H1 (cell line): ENCODE data around the gene FNDC5. TPM values are rescaled to one million over a fixed set of nuclear protein-coding genes. Genes with fewer than 3 reads are reported as not detected.

Experiments used
- CTCF ChIA-PET: fragments of 300-600 bp; sonication (Branson Sonifier 250); formaldehyde crosslinking; loops from one replicate; lab custom pipeline; 2021; ENCODE audit not compliant: partially characterized antibody; lab: Charles Lee
- POLR2A ChIA-PET: fragments of 300-600 bp; sonication (Branson Sonifier 250); formaldehyde crosslinking; loops from one replicate; lab custom pipeline; 2021; ENCODE audit warnings: inconsistent platforms; ENCODE audit not compliant: partially characterized antibody; lab: Charles Lee
- DNase-seq, 2 experiments: peaks; one replicate each; pipeline versions ENCODE4 v3.0.0 to v3.0.0-alpha.2; 2010 to 2022; ENCODE audit warnings: low spot score in 2 of 2, low read depth in 1 of 2, mixed read lengths in 1 of 2
- FAIRE-seq: peaks from 2 replicates; lab custom pipeline; 2011; peaks lifted over from hg19 to GRCh38; lab: Jason Lieb, UNC
- H2AFZ ChIP-seq: 2 replicates; pipeline ENCODE4 v1.8.1; 2012; ENCODE audit warnings: low read length, inconsistent platforms
- H2AK5ac ChIP-seq: 2 replicates; pipeline ENCODE4 v1.6.1; 2013; ENCODE audit warnings: low read depth, low read length
- H2BK120ac ChIP-seq: replicated peaks from 2 replicates; pipeline ENCODE3; 2013; ENCODE audit warnings: low read depth, low read length, inconsistent platforms
- H2BK12ac ChIP-seq: 2 replicates; pipeline ENCODE4 v1.6.1; 2013; ENCODE audit warnings: low read depth, low read length
- H2BK15ac ChIP-seq: 2 replicates; pipeline ENCODE4 v1.6.1; 2013; ENCODE audit warnings: low read length
- H2BK20ac ChIP-seq: 2 replicates; pipeline ENCODE4 v1.6.1; 2013; ENCODE audit warnings: low read length
- H2BK5ac ChIP-seq: 2 replicates; pipeline ENCODE4 v1.6.1; 2013; ENCODE audit warnings: low read depth, low read length
- H3K14ac ChIP-seq: 2 replicates; pipeline ENCODE4 v1.6.1; 2013; ENCODE audit warnings: inconsistent platforms; ENCODE audit not compliant: insufficient read length
- H3K18ac ChIP-seq: 2 replicates; pipeline ENCODE4 v1.6.1; 2013; ENCODE audit warnings: low read length; ENCODE audit errors: extremely low read depth
- H3K23ac ChIP-seq: 2 replicates; pipeline ENCODE4 v1.6.1; 2013; ENCODE audit warnings: inconsistent platforms; ENCODE audit not compliant: insufficient read length
- H3K23me2 ChIP-seq: 2 replicates; pipeline ENCODE4 v1.6.1; 2013; ENCODE audit warnings: low read depth, low read length
- H3K27ac ChIP-seq: 2 replicates; pipeline ENCODE4 v1.6.1; 2011; ENCODE audit warnings: low read depth, low read length, inconsistent platforms
- H3K27me3 ChIP-seq, 4 experiments: replicated peaks in 1 of 4; 1 replicate in 1 of 4; 2 replicates in 3 of 4; pipeline versions ENCODE4 v1.6.1 to v1.8.1; 2011 to 2013; ENCODE audit warnings: low read length in 3 of 4, mild to moderate bottlenecking in 3 of 4, inconsistent platforms in 2 of 4, mixed read lengths in 2 of 4, moderate library complexity in 1 of 4; ENCODE audit not compliant: control insufficient read depth in 3 of 4, insufficient read depth in 3 of 4; ENCODE audit errors: extremely low read depth in 1 of 4
- H3K36me3 ChIP-seq, 4 experiments: 2 replicates each; pipeline versions ENCODE4 v1.6.1 to v1.8.1; 2011 to 2013; ENCODE audit warnings: mild to moderate bottlenecking in 4 of 4, low read length in 3 of 4, moderate library complexity in 2 of 4, control low read depth in 1 of 4, inconsistent platforms in 1 of 4; ENCODE audit not compliant: insufficient read depth in 4 of 4, control insufficient read depth in 2 of 4
- H3K4ac ChIP-seq: replicated peaks from 2 replicates; pipeline ENCODE3; 2013; ENCODE audit warnings: low read length, low read depth, mixed read lengths, inconsistent platforms; ENCODE audit not compliant: insufficient read length
- H3K4me1 ChIP-seq, 4 experiments: replicated peaks in 1 of 4; 1 replicate in 1 of 4; 2 replicates in 3 of 4; pipeline versions ENCODE4 v1.6.1 to v1.8.1; 2011 to 2013; ENCODE audit warnings: low read length in 3 of 4, inconsistent platforms in 2 of 4, mixed read lengths in 1 of 4; ENCODE audit not compliant: insufficient read depth in 4 of 4, control insufficient read depth in 3 of 4
- H3K4me2 ChIP-seq, 2 experiments: 2 replicates each; pipeline versions ENCODE4 v1.6.1 to v1.8.1; 2011 to 2013; ENCODE audit warnings: low read depth in 2 of 2, low read length in 2 of 2, control low read depth in 1 of 2, inconsistent platforms in 1 of 2, mild to moderate bottlenecking in 1 of 2; ENCODE audit not compliant: insufficient read depth in 1 of 2
- H3K4me3 ChIP-seq, 4 experiments: fragments of 200-600, 300-600 bp in 1 of 4; sonication (generic), shearing (Covaris generic), sonication (Bioruptor Twin) in 1 of 4; 2 replicates each; pipeline versions ENCODE4 v1.5.1 to v1.8.1; 2011 to 2016; ENCODE audit warnings: low read length in 4 of 4, low read depth in 3 of 4, control low read depth in 2 of 4, inconsistent platforms in 2 of 4, mild to moderate bottlenecking in 2 of 4, mixed read lengths in 1 of 4, moderate library complexity in 1 of 4; ENCODE audit not compliant: insufficient read depth in 2 of 4; ENCODE audit errors: extremely low read depth in 1 of 4
- H3K56ac ChIP-seq: replicated peaks from 2 replicates; pipeline ENCODE3; 2013; ENCODE audit warnings: low read depth, mild to moderate bottlenecking, mixed read lengths, low read length, inconsistent platforms; ENCODE audit not compliant: insufficient read length
- H3K79me1 ChIP-seq: 2 replicates; pipeline ENCODE4 v1.6.1; 2013; ENCODE audit warnings: low read depth, low read length, control low read depth
- H3K79me2 ChIP-seq, 2 experiments: 2 replicates each; pipeline versions ENCODE4 v1.6.1 to v1.8.1; 2012 to 2013; ENCODE audit warnings: low read length in 2 of 2, mild to moderate bottlenecking in 2 of 2, inconsistent platforms in 1 of 2; ENCODE audit not compliant: insufficient read depth in 2 of 2, control insufficient read depth in 1 of 2
- H3K9ac ChIP-seq, 4 experiments: replicated peaks in 1 of 4; 1 replicate in 1 of 4; 2 replicates in 3 of 4; pipeline versions ENCODE4 v1.6.1 to v1.8.1; 2011 to 2013; ENCODE audit warnings: low read depth in 3 of 4, low read length in 3 of 4, control low read depth in 2 of 4, mild to moderate bottlenecking in 2 of 4, moderate library complexity in 2 of 4, inconsistent platforms in 1 of 4; ENCODE audit errors: extremely low read depth in 1 of 4
- H3K9me3 ChIP-seq, 2 experiments: 2 replicates each; pipeline versions ENCODE4 v1.6.1 to v1.8.1; 2012 to 2013; ENCODE audit warnings: mild to moderate bottlenecking in 2 of 2, moderate library complexity in 2 of 2, control low read depth in 1 of 2, inconsistent platforms in 1 of 2, low read depth in 1 of 2, low read length in 1 of 2, mixed read lengths in 1 of 2; ENCODE audit not compliant: insufficient read depth in 2 of 2
- H4K20me1 ChIP-seq, 2 experiments: replicated peaks in 1 of 2; 2 replicates each; pipeline versions ENCODE3 to v1.8.1; 2011 to 2013; ENCODE audit warnings: inconsistent platforms in 2 of 2, low read length in 2 of 2, mild to moderate bottlenecking in 1 of 2; ENCODE audit not compliant: insufficient read depth in 2 of 2, control insufficient read depth in 1 of 2
- H4K5ac ChIP-seq: 2 replicates; pipeline ENCODE4 v1.6.1; 2013; ENCODE audit warnings: low read length, low read depth, mixed read lengths, inconsistent platforms; ENCODE audit not compliant: insufficient read length
- H4K8ac ChIP-seq: 2 replicates; pipeline ENCODE4 v1.8.0; 2013; ENCODE audit warnings: mild to moderate bottlenecking, moderate library complexity, low read length, inconsistent platforms; ENCODE audit not compliant: insufficient read depth; ENCODE audit errors: extremely low read depth
- H4K91ac ChIP-seq: replicated peaks from 2 replicates; pipeline ENCODE3; 2013; ENCODE audit warnings: low read length, mixed read lengths, inconsistent platforms; ENCODE audit not compliant: insufficient read length
- CEBPB ChIP-seq: IDR thresholded peaks from 2 replicates; pipeline ENCODE4 v1.6.1; 2012; ENCODE audit warnings: low read depth, low read length
- CHD1 ChIP-seq: IDR thresholded peaks from 2 replicates; pipeline ENCODE4 v1.6.1; 2012; ENCODE audit warnings: low read depth, low read length, improper control_type of control experiment
- KDM1A ChIP-seq: fragments of 200-600, 300-600 bp; sonication (generic); IDR thresholded peaks from 2 replicates; pipeline ENCODE4 v1.7.1; 2016; ENCODE audit warnings: mild to moderate bottlenecking, low read length, borderline replicate concordance
- RNF2 ChIP-seq: fragments of 200-900, 300-1000 bp; sonication (generic); IDR thresholded peaks from 2 replicates; pipeline ENCODE4 v1.7.1; 2016; ENCODE audit warnings: borderline replicate concordance, low read depth, mild to moderate bottlenecking, antibody characterized with exemption, low read length; ENCODE audit not compliant: poor library complexity, severe bottlenecking; ENCODE audit errors: missing control alignments
- SIX5 ChIP-seq: IDR thresholded peaks from 2 replicates; pipeline ENCODE4 v1.6.1; 2011; ENCODE audit warnings: mild to moderate bottlenecking, low read depth, low read length
- YY1 ChIP-seq: IDR thresholded peaks from 2 replicates; pipeline ENCODE4 v1.6.1; 2011; ENCODE audit warnings: low read depth, mild to moderate bottlenecking, low read length
- WGBS, 2 experiments: shearing (Covaris generic) in 1 of 2; methylation state at CpG; one replicate each; pipeline versions ENCODE4 v1.1.6 to v1.1.7; 2013 to 2015; ENCODE audit warnings: low lambda C conversion rate in 2 of 2, mixed read lengths in 2 of 2, inconsistent platforms in 1 of 2, low coverage in 1 of 2, missing lambda C conversion rate in 1 of 2; ENCODE audit not compliant: insufficient replicate concordance in 2 of 2, insufficient coverage in 1 of 2, insufficient read length in 1 of 2; ENCODE audit errors: extremely low coverage in 1 of 2, missing lambda C conversion rate in 1 of 2; 5-methylcytosine and 5-hydroxymethylcytosine counted together
- polyA plus RNA-seq, 7 experiments: library from polyadenylated mRNA; depleted of rRNA in 3 of 7; stranded (reverse) in 5 of 7; unstranded in 2 of 7; fragments of >200 nt in 5 of 7; fragments of 200-250 nt in 2 of 7; gene quantifications; 1 replicate in 5 of 7; 2 replicates in 1 of 7; 4 replicates in 1 of 7; pipeline versions ENCODE4 v1.2.1 to v1.2.3, GENCODE V29; 2011 to 2013; ENCODE audit warnings: missing spikeins in 2 of 7, mixed read lengths in 2 of 7
- total RNA-seq: library from RNA; stranded (reverse); fragmentation: NEBNext Ultra II Directional; extraction: Animal tissue kit (Norgen Biotek cat#: 25700); gene quantifications from 2 replicates; pipeline ENCODE4 v1.2.1, GENCODE V29; 2021

The FNDC5 gene
- total and polyA plus RNA-seq, 2 of the 8 experiments (the other 6 are each of a cell fraction or from before 2014, with no cell fraction given), result 1.8 to 2.0 TPM

DNA sequence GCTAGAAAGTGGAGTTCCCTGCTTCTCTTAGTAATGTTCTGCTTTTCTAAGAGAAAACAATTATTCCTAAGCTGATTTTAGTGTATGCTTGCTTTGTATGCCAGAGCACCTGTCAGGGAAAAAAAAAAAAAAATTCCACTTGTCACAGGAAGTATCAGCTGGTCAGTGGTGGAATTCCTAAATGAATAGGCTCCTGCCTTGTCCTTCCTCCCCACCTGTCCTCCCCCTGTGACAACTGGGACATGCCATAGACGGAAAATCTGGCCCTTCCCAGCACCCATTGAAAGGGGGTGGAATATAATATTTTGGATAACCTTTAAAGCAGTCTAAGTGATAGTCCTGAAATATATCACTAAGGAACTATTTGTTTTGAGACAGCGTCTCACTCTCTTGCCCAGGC is 10.8 kb downstream of the FNDC5 start:
- CTCF ChIA-PET, result interaction anchor here (1.1 to 3.6 kb wide), 6 partner anchors 9 to 62 kb away, joined by 3 to 11 read pairs (median 3); no protein-coding TSS in a partner anchor
- Histone ChIP-seq H2BK120ac (no peak overlapping the region), H2BK12ac (no peak overlapping the region), H4K8ac (no peak overlapping the region), H3K79me1 (no peaks in the 10 kb centered on the region), H3K23me2 (no peaks in the 10 kb centered on the region)
- no peak for TF ChIP-seq KDM1A
- TF ChIP-seq CHD1, result no peak
- no peak for TF ChIP-seq CEBPB
- no peak for TF ChIP-seq RNF2
- TF ChIP-seq SIX5, result no peak
- no peak for TF ChIP-seq YY1
- TF ChIP-seq, all 59 proteins: peak for 0
- no peak overlapping the region for H3K27ac ChIP-seq
- no peak overlapping the region for H3K23ac ChIP-seq
- no peak for DNase-seq
- no peak overlapping the region for H3K4me3 ChIP-seq
- H3K14ac ChIP-seq, result no peak overlapping the region
- H3K9me3 ChIP-seq, result no peaks in the 10 kb centered on the region
- H2BK20ac ChIP-seq, result no peak overlapping the region
- H3K4me2 ChIP-seq, result no peak overlapping the region
- POLR2A ChIA-PET, result interaction anchor here (1.0 to 1.6 kb wide), 6 partner anchors 10 to 43 kb away, joined by 3 to 8 read pairs (median 4); partner anchors contain the start of genes FNDC5, S100PBP and YARS1
- peaks cover 0 to 2% of the 10 kb centered on the region in 2 experiments for H4K20me1 ChIP-seq
- H3K27me3 ChIP-seq, result no peaks in the 10 kb centered on the region
- 94% methylated on average over 2 of the region's 2 CpGs; no CpG with 5 or more reads in 1 of the 2 experiments for WGBS, 2 experiments
- no peak overlapping the region for H2BK15ac ChIP-seq
- H3K4me1 ChIP-seq, result no peaks in the 10 kb centered on the region
- H3K18ac ChIP-seq, result no peak overlapping the region
- H3K79me2 ChIP-seq, result no peaks in the 10 kb centered on the region
- H3K4ac ChIP-seq, result no peak overlapping the region
- no peak overlapping the region for H2BK5ac ChIP-seq
- H3K56ac ChIP-seq, result no peak overlapping the region
- no peak for FAIRE-seq
- H4K91ac ChIP-seq, result no peak overlapping the region
- no peak overlapping the region for H4K5ac ChIP-seq
- peaks cover 6 to 38% (median 11%) of the 10 kb centered on the region in 4 experiments; a peak in 6 of 8 replicates for H3K36me3 ChIP-seq
- no peak overlapping the region for H2AK5ac ChIP-seq
- no peak overlapping the region for H2AFZ ChIP-seq
- H3K9ac ChIP-seq, result no peak overlapping the region
